Body of pancreas (tissue), 4 donors: Measurements from ENCODE around the gene SH3GLB2. TPM values are rescaled to one million over a fixed set of nuclear protein-coding genes. Genes with fewer than 3 reads are reported as not detected.
"Not testable (repeated sequence)": the region's sequence is repeated elsewhere in the genome, so short reads cannot be mapped to it uniquely, and the experiment has no call there.

ENCODE experiments used
- ATAC-seq: fragments of 150-250 bp; one replicate; pipeline ENCODE4 v1.9.1; 2016
- DNase-seq, 4 donors: peaks; one replicate each; pipeline ENCODE4 v3.0.0-alpha.2; 2019
- H3K27ac ChIP-seq, 4 donors: fragments of 200-600 bp; sonication (generic); 1 replicate in 3 of 4; 2 replicates in 1 of 4; pipeline versions ENCODE4 v1.5.1 to v1.6.1; 2016 to 2019; ENCODE audit warnings: mild to moderate bottlenecking in 1 of 4, mixed read lengths in 1 of 4, moderate library complexity in 1 of 4
- H3K27me3 ChIP-seq, 2 donors: fragments of 200-600 bp; sonication (generic); one replicate each; pipeline ENCODE4 v1.6.0; 2016; ENCODE audit warnings: mild to moderate bottlenecking in 1 of 2
- H3K36me3 ChIP-seq, 2 donors: fragments of 200-600 bp; sonication (generic); replicated peaks in 1 of 2; 2 replicates each; pipeline ENCODE4 v1.5.1; 2016; ENCODE audit warnings: low read depth in 2 of 2; ENCODE audit not compliant: insufficient read depth in 1 of 2
- H3K4me1 ChIP-seq: fragments of 200-600 bp; sonication (generic); one replicate; pipeline ENCODE4 v1.6.0; 2016
- H3K4me3 ChIP-seq, 2 donors: fragments of 200-600 bp; sonication (generic); 1 replicate in 1 of 2; 2 replicates in 1 of 2; pipeline ENCODE4 v1.5.1; 2016 to 2019
- H3K9me3 ChIP-seq, 3 donors: fragments of 200-600 bp; sonication (generic); 1 replicate in 2 of 3; 2 replicates in 1 of 3; pipeline ENCODE4 v1.5.1; 2016
- POLR2A ChIP-seq, 3 donors: fragments of 450-650 bp; IDR thresholded peaks; one replicate each; pipeline ENCODE4 v1.6.1; 2016; ENCODE audit warnings: antibody characterized with exemption in 3 of 3, mild to moderate bottlenecking in 2 of 3
- WGBS, 2 donors: methylation state at CpG; one replicate each; pipeline ENCODE4 v1.1.5; 2017; 5-methylcytosine and 5-hydroxymethylcytosine counted together
- intact Hi-C: fragments of 100-400 bp; cut with DNase I; formaldehyde crosslinking; loops from one replicate; pipeline ENCODE4 v1.15.1; 2023
- total RNA-seq, 2 donors: library from RNA; depleted of rRNA; stranded (reverse); fragments of >200 nt; gene quantifications; one replicate each; pipeline ENCODE4 v1.1.0, GENCODE V29; 2016
- TF ChIP-seq, protein P1 (sequence below), 7 experiments: fragments of 450-650 bp in 4 of 7; fragments of 200-600 bp in 3 of 7; sonication (generic) in 3 of 7; IDR thresholded peaks; one replicate each; pipeline ENCODE4 v1.5.1; 2016 to 2019; ENCODE audit warnings: antibody characterized with exemption in 7 of 7

Gene SH3GLB2
- total RNA-seq, 2 donors from 2014 or later, result 104 to 108 TPM

DNA sequence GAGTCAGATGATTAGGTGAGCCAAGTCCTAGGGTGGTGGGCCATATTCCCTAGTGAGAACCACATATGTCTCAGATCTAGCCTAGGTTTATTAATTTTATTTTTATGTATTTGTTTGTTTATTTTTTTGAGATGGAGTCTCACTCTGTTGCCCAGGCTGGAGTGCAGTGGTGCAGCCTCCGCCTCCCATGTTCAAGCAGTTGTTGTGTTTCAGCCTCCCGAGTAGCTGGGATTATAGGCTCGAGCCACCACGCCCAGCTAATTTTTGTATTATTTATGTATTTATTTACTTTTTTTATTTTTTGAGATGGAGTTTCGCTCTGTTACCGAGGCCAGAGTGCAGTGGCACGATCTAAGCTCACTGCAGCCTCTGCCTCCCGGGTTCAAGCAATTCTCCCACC, 44.6 kb downstream of the SH3GLB2 start:
- Histone ChIP-seq H3K4me3 (no peak overlapping the region), H3K36me3 (peaks cover 14 to 62% of the 10 kb centered on the region in 2 donors), H3K4me1 (no peaks in the 10 kb centered on the region), H3K27me3 (no peaks in the 10 kb centered on the region), H3K9me3 (no peaks in the 10 kb centered on the region), H3K27ac (no peak overlapping the region)
- WGBS, 2 donors, result 96 to 98% methylated on average over 8 of the region's 8 CpGs
- intact Hi-C loops, result no loop called here
- ATAC-seq, result no peak
- no peak for TF ChIP-seq POLR2A (IDR thresholded peaks at IDR 0.05)
- TF ChIP-seq, protein P1, sequence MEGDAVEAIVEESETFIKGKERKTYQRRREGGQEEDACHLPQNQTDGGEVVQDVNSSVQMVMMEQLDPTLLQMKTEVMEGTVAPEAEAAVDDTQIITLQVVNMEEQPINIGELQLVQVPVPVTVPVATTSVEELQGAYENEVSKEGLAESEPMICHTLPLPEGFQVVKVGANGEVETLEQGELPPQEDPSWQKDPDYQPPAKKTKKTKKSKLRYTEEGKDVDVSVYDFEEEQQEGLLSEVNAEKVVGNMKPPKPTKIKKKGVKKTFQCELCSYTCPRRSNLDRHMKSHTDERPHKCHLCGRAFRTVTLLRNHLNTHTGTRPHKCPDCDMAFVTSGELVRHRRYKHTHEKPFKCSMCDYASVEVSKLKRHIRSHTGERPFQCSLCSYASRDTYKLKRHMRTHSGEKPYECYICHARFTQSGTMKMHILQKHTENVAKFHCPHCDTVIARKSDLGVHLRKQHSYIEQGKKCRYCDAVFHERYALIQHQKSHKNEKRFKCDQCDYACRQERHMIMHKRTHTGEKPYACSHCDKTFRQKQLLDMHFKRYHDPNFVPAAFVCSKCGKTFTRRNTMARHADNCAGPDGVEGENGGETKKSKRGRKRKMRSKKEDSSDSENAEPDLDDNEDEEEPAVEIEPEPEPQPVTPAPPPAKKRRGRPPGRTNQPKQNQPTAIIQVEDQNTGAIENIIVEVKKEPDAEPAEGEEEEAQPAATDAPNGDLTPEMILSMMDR (IDR thresholded peaks at IDR 0.05), result no peak
- no peak for DNase-seq

DNA sequence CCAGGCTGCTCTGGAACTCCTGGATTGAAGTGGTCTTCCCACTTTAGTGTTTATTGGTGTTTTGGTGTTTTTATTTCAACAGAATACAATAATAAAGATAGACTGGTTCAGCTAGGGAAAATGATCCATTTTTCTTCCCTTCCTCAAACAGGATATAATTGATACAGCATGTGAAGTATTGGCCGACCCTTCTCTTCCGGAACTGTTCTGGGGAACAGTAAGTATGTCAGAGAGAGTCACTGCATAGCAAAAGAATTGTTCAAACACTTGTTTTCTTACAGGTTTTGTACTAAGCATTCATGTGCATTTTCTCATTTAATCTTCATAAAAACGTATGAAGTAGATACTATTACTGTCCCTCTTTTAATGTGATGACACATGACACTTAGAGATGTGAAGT, 49.0 kb downstream of the SH3GLB2 start:
- H3K27ac ChIP-seq, result no peak overlapping the region
- H3K36me3 ChIP-seq, result peaks cover 9 to 42% of the 10 kb centered on the region in 2 donors
- TF ChIP-seq POLR2A (IDR thresholded peaks at IDR 0.05), result no peak
- TF ChIP-seq, protein P1 (IDR thresholded peaks at IDR 0.05), result no peak
- H3K4me1 ChIP-seq, result no peaks in the 10 kb centered on the region
- no peaks in the 10 kb centered on the region for H3K27me3 ChIP-seq
- intact Hi-C loops, result no loop called here
- no peaks in the 10 kb centered on the region for H3K9me3 ChIP-seq
- no peak for ATAC-seq
- DNase-seq, result no peak
- H3K4me3 ChIP-seq, result no peak overlapping the region
- WGBS, 2 donors, result 84 to 89% methylated on average over 3 of the region's 3 CpGs

DNA sequence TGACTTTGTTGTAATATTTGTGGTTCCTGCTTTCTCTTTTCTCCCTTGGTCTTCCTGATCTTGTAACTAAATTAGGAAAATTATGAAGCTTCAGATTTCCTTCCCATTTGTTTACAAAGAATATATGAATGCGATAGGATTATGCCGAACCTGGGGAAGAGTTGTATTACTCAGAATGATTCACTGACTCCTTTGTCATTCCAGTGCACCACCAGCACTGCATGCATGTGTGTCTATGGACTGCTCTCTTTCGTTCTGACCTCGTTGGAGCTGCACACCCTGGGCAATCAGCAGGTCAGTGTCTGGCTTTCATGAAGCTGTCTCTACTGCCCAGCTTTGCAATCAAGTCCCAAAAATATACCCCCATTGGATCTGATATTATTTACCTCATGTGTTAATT, 55.2 kb downstream of the SH3GLB2 start:
- no peak overlapping the region for H3K27ac ChIP-seq
- WGBS, 2 donors, result 76 to 81% methylated on average over 4 of the region's 4 CpGs
- H3K4me1 ChIP-seq, result no peaks in the 10 kb centered on the region
- TF ChIP-seq POLR2A (IDR thresholded peaks at IDR 0.05), result no peak
- TF ChIP-seq, protein P1 (IDR thresholded peaks at IDR 0.05), result no peak
- peaks cover 15 to 17% of the 10 kb centered on the region in 2 donors for H3K36me3 ChIP-seq
- DNase-seq (no peak), ATAC-seq (no peak)
- H3K27me3 ChIP-seq, result no peaks in the 10 kb centered on the region
- intact Hi-C loops, result no loop called here
- H3K4me3 ChIP-seq, result no peak overlapping the region
- no peaks in the 10 kb centered on the region for H3K9me3 ChIP-seq

DNA sequence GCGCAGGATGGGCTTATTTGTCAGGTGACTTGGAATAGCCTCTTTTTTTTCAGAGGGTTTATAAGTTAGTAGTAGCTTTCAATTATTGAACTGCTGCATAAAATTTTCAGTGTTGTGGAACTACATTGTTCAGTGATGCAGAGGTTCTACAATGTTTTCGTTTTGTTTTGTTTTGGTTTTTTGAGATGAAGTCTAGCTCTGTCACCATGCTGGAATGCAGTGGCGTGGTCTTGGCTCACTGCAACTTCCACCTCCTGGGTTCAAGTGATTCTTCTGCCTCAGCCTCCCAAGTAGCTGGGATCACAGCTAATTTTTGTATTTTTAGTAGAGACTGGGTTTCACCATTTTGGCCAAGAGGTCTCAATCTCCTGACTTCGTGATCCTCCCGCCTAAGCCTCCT, 58.6 kb downstream of the SH3GLB2 start:
- H3K4me3 ChIP-seq, result no peak overlapping the region
- no peak overlapping the region for H3K27ac ChIP-seq
- intact Hi-C loops, result no loop called here
- peaks cover 11 to 15% of the 10 kb centered on the region in 2 donors for H3K36me3 ChIP-seq
- no peaks in the 10 kb centered on the region for H3K9me3 ChIP-seq
- no peaks in the 10 kb centered on the region for H3K4me1 ChIP-seq
- WGBS, 2 donors, result 90 to 91% methylated on average over 5 of the region's 5 CpGs
- no peak for DNase-seq
- ATAC-seq, result no peak
- no peak for TF ChIP-seq POLR2A (IDR thresholded peaks at IDR 0.05)
- TF ChIP-seq, protein P1 (IDR thresholded peaks at IDR 0.05), result no peak
- no peaks in the 10 kb centered on the region for H3K27me3 ChIP-seq

DNA sequence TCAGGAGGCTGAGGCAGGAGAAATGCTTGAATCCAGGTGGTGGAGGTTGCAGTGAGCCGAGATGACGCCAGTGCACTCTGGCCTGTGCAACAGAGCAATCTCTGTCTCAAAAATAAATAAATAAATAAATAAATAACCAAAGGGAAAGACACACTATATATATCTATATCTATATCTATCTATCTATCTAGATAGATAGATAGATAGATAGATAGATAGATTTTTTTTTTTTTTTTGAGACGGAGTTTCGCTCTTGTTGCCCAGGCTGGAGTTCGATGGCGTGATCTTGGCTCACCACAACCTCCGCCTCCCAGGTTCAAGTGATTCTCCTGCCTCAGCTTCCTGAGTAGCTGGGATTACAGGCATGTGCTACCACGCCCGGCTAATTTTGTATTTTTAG, 66.7 kb downstream of the SH3GLB2 start:
- H3K4me3 ChIP-seq, intact Hi-C loops, H3K4me1 ChIP-seq, H3K27ac ChIP-seq, H3K9me3 ChIP-seq, H3K27me3 ChIP-seq, ATAC-seq, DNase-seq: not testable (repeated sequence)
- peaks cover 5 to 18% of the 10 kb centered on the region in 2 donors for H3K36me3 ChIP-seq
- WGBS, 2 donors, result 94 to 97% methylated on average over 9 of the region's 9 CpGs

Other genes starting within 250 kb of the SH3GLB2 start
- 10 to 100 TPM; 17.5 to 19.5 TPM for gene TBC1D13, start 241.1 kb downstream of the SH3GLB2 start, total RNA-seq
- 10 to 100 TPM; 22.4 to 24.9 TPM for gene ENDOG, start 209.8 kb downstream of the SH3GLB2 start, total RNA-seq
- gene SPOUT1, start 198.5 kb downstream of the SH3GLB2 start, total RNA-seq, result 10 to 100 TPM; 16.2 to 16.3 TPM
- gene KYAT1, start 146.4 kb downstream of the SH3GLB2 start, total RNA-seq, result 1 to 10 TPM; 2.6 to 4.3 TPM
- gene LRRC8A, start 146.2 kb downstream of the SH3GLB2 start, total RNA-seq, result 10 to 100 TPM; 21.0 to 23.7 TPM
- gene PHYHD1, start 107.3 kb downstream of the SH3GLB2 start, total RNA-seq, result 10 to 100 TPM; 48.8 to 65.3 TPM
- 10 to 100 TPM in 1 of 2 donors, 1 to 10 TPM in 1; 8.0 to 12.2 TPM for gene DOLK, start 80.7 kb downstream of the SH3GLB2 start, total RNA-seq
- gene NUP188, start 80.6 kb downstream of the SH3GLB2 start, total RNA-seq, result 10 to 100 TPM; 15.2 to 18.9 TPM
- 10 to 100 TPM; 11.9 to 36.6 TPM for gene MIGA2, start 8.3 kb upstream of the SH3GLB2 start, total RNA-seq
- 1 to 10 TPM; 2.9 to 7.9 TPM for gene DOLPP1, start 52.8 kb upstream of the SH3GLB2 start, total RNA-seq
- gene CRAT, start 82.5 kb upstream of the SH3GLB2 start, total RNA-seq, result 100 to 1,000 TPM in 1 of 2 donors, 10 to 100 TPM in 1; 84.8 to 112 TPM
- gene PTPA, start 83.1 kb upstream of the SH3GLB2 start, total RNA-seq, result 10 to 100 TPM; 32.7 to 52.1 TPM
- gene IER5L, start 149.9 kb upstream of the SH3GLB2 start, total RNA-seq, result 1 to 10 TPM; 3.0 to 4.4 TPM